Cardiac muscle cell (in vitro differentiated cells and primary cell): ENCODE data around the gene RPS17. TPM values are rescaled to one million over a fixed set of nuclear protein-coding genes. Genes with fewer than 3 reads are reported as not detected.
"Not testable (repeated sequence)": the region's sequence is repeated elsewhere in the genome, so short reads cannot be mapped to it uniquely, and the experiment has no call there.

Experiments
- DNase-seq, 2 donors: peaks; one replicate each; pipeline versions ENCODE4 v3.0.0 to v3.0.0-alpha.2; 2010 to 2017; ENCODE audit warnings: low read depth in 1 of 2, low spot score in 1 of 2
- H3K27ac ChIP-seq: fragments of 200-600 bp; sonication (generic); 2 replicates; pipeline ENCODE4 v1.5.1; 2016
- H3K27me3 ChIP-seq: fragments of 200-600 bp; sonication (generic); 2 replicates; pipeline ENCODE4 v1.6.0; 2016; ENCODE audit warnings: control low read depth
- H3K36me3 ChIP-seq: fragments of 200-600 bp; sonication (generic); 2 replicates; pipeline ENCODE4 v1.5.1; 2016; ENCODE audit warnings: control low read depth
- H3K4me1 ChIP-seq: fragments of 200-600 bp; sonication (generic); 2 replicates; pipeline ENCODE4 v1.8.1; 2017; ENCODE audit warnings: low read depth, mild to moderate bottlenecking, mixed run types
- H3K4me3 ChIP-seq: fragments of 200-600 bp; sonication (generic); 2 replicates; pipeline ENCODE4 v1.5.1; 2016; ENCODE audit warnings: mild to moderate bottlenecking
- H3K9me3 ChIP-seq: fragments of 200-600 bp; sonication (generic); 2 replicates; pipeline ENCODE4 v1.5.1; 2017; ENCODE audit warnings: low read depth, mild to moderate bottlenecking, control low read depth
- polyA plus RNA-seq: library from polyadenylated mRNA; unstranded; fragments of >200 nt; fragmentation: Nextera tagmentation; extraction: Ambion mirVana; gene quantifications from 2 replicates; pipeline ENCODE4 v1.2.1, GENCODE V29; 2016
- total RNA-seq: library from RNA; depleted of rRNA; stranded (reverse); fragments of >200 nt; gene quantifications from 2 replicates; pipeline ENCODE4 v1.2.3, GENCODE V29; 2016
- TF ChIP-seq, protein P1 (sequence below): IDR thresholded peaks from 2 replicates; pipeline ENCODE4 v1.5.1; 2012; ENCODE audit warnings: low read depth, mild to moderate bottlenecking, low read length

Gene RPS17
- total and polyA plus RNA-seq, 2 experiments from 2014 or later, result 596 to 1,419 TPM

DNA sequence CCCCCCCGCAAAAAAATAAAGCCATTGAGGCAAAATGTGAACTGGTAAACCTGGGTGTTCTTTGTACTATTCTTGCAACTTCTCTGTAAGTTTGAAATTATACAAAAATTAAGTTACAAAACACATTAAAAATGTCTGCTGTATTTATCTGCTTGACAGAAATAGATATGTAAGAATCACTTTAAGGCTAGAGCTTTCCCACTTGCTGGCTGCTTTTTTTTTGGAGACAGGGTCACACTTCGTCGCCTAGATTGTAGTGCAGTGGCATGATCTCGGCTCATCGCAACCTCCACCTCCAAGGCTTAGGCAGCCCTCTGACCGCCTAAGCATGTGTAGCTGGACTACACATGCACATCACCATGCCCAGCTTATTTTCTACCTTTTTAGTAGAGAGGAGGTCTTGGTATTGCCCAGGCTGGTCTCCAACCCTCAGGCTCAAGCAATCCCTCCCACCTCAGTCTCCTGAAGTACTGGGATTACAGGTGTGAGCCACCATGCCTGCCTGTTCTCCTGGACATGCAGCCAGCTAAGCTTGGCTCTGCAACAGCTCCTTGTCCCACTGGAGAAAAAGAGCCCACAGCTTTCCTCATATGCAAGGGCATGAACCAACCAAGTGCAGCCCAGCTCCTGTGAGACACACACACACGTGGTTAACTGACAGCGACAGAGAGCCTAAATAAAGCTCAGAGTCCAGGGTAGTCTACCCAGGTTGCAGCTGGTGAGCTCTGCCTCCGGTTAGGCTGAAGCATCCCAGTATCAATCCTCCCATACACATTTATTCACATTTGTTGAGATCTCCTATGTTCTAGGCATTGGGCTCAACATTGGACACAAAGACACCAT, 4.5 kb downstream of the RPS17 start:
- DNase-seq, result peak in 1 of 2 donors; percentile 5
- H3K27ac ChIP-seq, result peak overlapping the region; percentile 67

DNA sequence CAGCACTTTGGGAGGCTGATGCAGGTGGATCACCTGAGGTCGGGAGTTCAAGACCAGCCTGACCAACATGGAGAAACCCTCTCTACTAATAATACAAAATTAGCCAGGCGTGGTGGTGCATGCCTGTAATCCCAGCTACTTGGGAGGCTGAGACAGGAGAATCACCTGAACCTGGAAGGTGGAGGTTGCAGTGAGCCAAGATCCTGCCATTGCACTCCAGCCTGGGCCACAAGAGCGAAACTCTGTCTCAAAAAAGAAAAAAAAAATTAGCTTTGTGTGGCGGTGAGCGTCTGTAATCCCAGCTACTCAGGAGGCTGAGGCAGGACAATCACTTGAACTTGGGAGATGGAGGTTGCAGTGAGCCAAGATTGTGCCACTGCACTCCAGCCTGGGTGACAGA, 5.1 kb downstream of the RPS17 start:
- Histone ChIP-seq H3K36me3 (peaks cover 38% of the 10 kb centered on the region), H3K4me1 (peaks cover 14% of the 10 kb centered on the region), H3K27ac (peak overlapping the region; percentile 67)
- not testable (repeated sequence) for H3K27me3 ChIP-seq, H3K9me3 ChIP-seq, DNase-seq, H3K4me3 ChIP-seq

More for the DNA sequence above, 4.5 kb downstream of the RPS17 start:
- TF ChIP-seq, protein P1, sequence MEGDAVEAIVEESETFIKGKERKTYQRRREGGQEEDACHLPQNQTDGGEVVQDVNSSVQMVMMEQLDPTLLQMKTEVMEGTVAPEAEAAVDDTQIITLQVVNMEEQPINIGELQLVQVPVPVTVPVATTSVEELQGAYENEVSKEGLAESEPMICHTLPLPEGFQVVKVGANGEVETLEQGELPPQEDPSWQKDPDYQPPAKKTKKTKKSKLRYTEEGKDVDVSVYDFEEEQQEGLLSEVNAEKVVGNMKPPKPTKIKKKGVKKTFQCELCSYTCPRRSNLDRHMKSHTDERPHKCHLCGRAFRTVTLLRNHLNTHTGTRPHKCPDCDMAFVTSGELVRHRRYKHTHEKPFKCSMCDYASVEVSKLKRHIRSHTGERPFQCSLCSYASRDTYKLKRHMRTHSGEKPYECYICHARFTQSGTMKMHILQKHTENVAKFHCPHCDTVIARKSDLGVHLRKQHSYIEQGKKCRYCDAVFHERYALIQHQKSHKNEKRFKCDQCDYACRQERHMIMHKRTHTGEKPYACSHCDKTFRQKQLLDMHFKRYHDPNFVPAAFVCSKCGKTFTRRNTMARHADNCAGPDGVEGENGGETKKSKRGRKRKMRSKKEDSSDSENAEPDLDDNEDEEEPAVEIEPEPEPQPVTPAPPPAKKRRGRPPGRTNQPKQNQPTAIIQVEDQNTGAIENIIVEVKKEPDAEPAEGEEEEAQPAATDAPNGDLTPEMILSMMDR, result no peak
- Histone ChIP-seq H3K27me3 (no peaks in the 10 kb centered on the region), H3K36me3 (peaks cover 38% of the 10 kb centered on the region), H3K9me3 (no peaks in the 10 kb centered on the region), H3K4me1 (peaks cover 14% of the 10 kb centered on the region), H3K4me3 (no peak overlapping the region)

DNA sequence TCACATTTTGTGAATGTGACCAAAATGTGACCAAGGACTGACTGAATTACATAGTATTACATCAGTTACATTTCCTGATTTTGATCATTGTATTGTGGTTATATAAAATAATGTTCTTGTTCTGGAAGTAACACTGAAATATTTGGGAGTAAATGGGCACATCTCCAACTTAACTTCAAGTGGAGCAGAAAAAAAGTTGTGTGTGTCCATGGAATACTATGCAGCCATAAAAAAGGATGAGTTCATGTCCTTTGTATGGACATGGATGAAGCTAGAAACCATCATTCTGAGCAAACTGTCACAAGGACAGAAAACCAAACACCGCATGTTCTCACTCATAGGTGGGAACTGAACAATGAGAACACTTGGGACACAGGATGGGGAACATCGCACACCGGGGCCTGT, 5.8 kb downstream of the RPS17 start:
- Histone ChIP-seq H3K36me3 (peaks cover 38% of the 10 kb centered on the region), H3K4me1 (peaks cover 14% of the 10 kb centered on the region)
- not testable (repeated sequence) for H3K4me3 ChIP-seq, H3K27ac ChIP-seq, DNase-seq, H3K9me3 ChIP-seq, H3K27me3 ChIP-seq

DNA sequence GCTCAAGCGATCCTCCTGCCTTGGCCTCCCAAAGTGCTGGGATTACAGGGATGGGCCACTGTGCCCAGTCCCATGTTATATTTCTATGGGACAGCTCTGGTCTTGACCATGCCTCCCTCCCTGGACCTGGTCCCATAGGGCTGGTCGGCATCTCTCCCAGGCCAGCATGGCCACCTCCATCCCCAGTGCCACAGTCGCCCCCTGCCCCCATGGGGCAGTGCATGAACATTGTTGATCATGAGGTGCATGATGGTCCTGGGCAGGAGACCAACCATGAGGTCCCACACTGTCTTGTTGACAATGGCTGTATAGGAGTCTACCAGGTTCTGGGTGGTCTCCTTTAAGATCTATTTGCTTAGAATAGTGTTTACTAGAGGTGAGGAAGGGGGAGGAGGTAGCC, 6.5 kb downstream of the RPS17 start:
- TF ChIP-seq, protein P1, result no peak
- Histone ChIP-seq H3K4me3 (no peak overlapping the region), H3K36me3 (peaks cover 36% of the 10 kb centered on the region), H3K27me3 (no peaks in the 10 kb centered on the region), H3K4me1 (peaks cover 13% of the 10 kb centered on the region), H3K9me3 (no peaks in the 10 kb centered on the region), H3K27ac (no peak overlapping the region)
- no peak for DNase-seq

DNA sequence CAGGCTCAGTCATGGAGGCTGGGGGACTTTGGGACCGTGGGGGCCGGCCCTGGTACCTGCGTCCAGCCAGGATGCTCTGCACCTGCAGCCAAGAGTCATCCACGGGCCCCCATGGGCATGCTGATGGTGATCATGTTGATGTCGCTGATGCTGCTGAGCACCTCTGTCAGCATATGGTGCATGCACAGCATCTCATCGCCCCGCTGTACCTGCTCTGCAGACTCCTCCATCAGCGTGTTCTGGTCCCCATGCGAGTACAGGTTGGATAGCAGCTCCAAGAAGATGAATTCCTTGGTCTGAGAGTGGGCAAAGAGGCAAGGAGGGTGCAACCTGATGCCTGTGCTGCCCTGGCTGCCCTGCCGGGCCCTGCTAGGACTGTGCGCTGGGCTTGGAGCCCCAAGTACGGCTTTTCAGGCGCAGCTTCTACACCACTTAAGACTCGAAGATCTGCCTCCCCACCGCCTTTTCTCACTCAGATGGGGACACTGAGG, 7.2 kb downstream of the RPS17 start:
- H3K27me3 ChIP-seq, result no peaks in the 10 kb centered on the region
- TF ChIP-seq, protein P1, result no peak
- H3K27ac ChIP-seq, result no peak overlapping the region

DNA sequence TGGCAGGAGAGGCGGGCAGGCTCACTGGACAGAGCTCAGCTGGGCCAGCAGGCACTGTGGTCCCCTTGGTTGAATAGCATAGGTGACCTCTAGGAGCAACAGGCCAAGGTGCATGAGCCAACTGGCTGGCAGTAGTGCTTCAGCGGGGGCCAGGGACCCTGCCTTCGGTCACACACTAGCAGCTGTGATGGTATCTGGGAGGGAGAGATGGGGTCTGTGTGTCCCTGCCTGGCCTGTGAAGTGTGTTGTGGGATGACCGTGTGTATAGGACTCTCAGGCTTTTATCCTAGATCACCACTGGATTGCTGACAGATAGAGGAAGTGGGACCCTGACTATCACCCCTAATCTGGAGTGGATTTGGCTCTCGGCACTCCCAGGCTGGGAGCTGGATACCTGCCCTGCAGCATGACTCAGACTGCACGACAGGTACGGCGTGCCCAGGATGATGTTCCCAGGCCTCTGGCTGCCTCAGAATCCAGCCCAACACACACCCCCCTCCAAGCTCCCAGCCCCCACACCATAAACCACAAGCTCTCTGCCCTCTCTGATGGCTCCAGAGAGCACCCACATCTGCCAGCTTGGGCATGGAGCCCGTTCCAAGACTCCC, 7.8 kb downstream of the RPS17 start:
- DNase-seq, result no peak
- Histone ChIP-seq H3K4me3 (no peak overlapping the region), H3K27ac (no peak overlapping the region), H3K27me3 (no peaks in the 10 kb centered on the region), H3K4me1 (peaks cover under 1% of the 10 kb centered on the region), H3K9me3 (no peaks in the 10 kb centered on the region), H3K36me3 (peaks cover 23% of the 10 kb centered on the region)
- TF ChIP-seq, protein P1, result no peak

More for the DNA sequence above, 7.2 kb downstream of the RPS17 start:
- H3K4me3 ChIP-seq, result no peak overlapping the region
- peaks cover 6% of the 10 kb centered on the region for H3K4me1 ChIP-seq
- H3K9me3 ChIP-seq, result no peaks in the 10 kb centered on the region
- H3K36me3 ChIP-seq, result peaks cover 29% of the 10 kb centered on the region
- DNase-seq, result no peak
